PC-3 (cell line): ENCODE data around the gene MN1. TPM values are rescaled to one million over a fixed set of nuclear protein-coding genes. Genes with fewer than 3 reads are reported as not detected.

Source experiments
- ATAC-seq: fragments of 200-7000 bp; cut with Tn5 transposase; 2 replicates; pipeline ENCODE4 v1.9.1; 2020; ENCODE audit warnings: mild to moderate bottlenecking, moderate library complexity
- BruUV-seq: library from RNA; stranded (reverse); fragments of 400-500 nt; replicated peaks from 2 replicates; lab custom pipeline; 2021; lab: Mats Ljungman, UMichigan
- CTCF ChIA-PET: fragments of 300-600 bp; sonication (Branson Sonifier 250); formaldehyde crosslinking; loops from one replicate; lab custom pipeline; 2022; ENCODE audit warnings: antibody characterized with exemption; lab: Charles Lee
- POLR2A ChIA-PET: fragments of 300-600 bp; sonication (Branson Sonifier 250); formaldehyde crosslinking; loops from one replicate; lab custom pipeline; 2022; ENCODE audit warnings: antibody characterized with exemption; ENCODE audit not compliant: unreplicated experiment; lab: Charles Lee
- DNase-seq: peaks from one replicate; pipeline ENCODE4 v3.0.0-alpha.2; 2015
- H2AFZ ChIP-seq: fragments of 300-600 bp; sonication (generic); 2 replicates; pipeline ENCODE4 v1.6.0; 2016; ENCODE audit warnings: antibody characterized with exemption, low read length
- H3F3A ChIP-seq: fragments of 300-600 bp; sonication (generic); one replicate; pipeline ENCODE4 v1.6.0; 2017; ENCODE audit warnings: antibody characterized with exemption, low read length, control low read depth, mild to moderate bottlenecking; ENCODE audit not compliant: unreplicated experiment
- H3K27ac ChIP-seq: fragments of 300-600 bp; sonication (generic); 2 replicates; pipeline ENCODE4 v1.5.1; 2016; ENCODE audit warnings: mild to moderate bottlenecking, low read length
- H3K27me3 ChIP-seq: fragments of 300-600 bp; sonication (generic); 2 replicates; pipeline ENCODE4 v1.6.1; 2016; ENCODE audit warnings: low read length, mixed read lengths
- H3K36me3 ChIP-seq: fragments of 300-600 bp; sonication (generic); 2 replicates; pipeline ENCODE4 v1.6.1; 2016; ENCODE audit warnings: low read depth, mixed run types, low read length, mixed read lengths
- H3K4me1 ChIP-seq: fragments of 300-600 bp; sonication (generic); 2 replicates; pipeline ENCODE4 v1.5.1; 2016; ENCODE audit warnings: low read length; ENCODE audit not compliant: insufficient read depth
- H3K4me2 ChIP-seq: fragments of 300-600 bp; sonication (generic); 2 replicates; pipeline ENCODE4 v1.6.0; 2016; ENCODE audit warnings: low read length
- H3K4me3 ChIP-seq: fragments of 300-600 bp; sonication (generic); 2 replicates; pipeline ENCODE4 v1.5.1; 2016; ENCODE audit warnings: mild to moderate bottlenecking, low read length, mixed read lengths
- H3K79me2 ChIP-seq: fragments of 300-600 bp; sonication (generic); 2 replicates; pipeline ENCODE4 v1.6.1; 2017; ENCODE audit warnings: low read length, mixed read lengths
- H3K9ac ChIP-seq: fragments of 300-600 bp; sonication (generic); 2 replicates; pipeline ENCODE4 v1.6.0; 2016; ENCODE audit warnings: mild to moderate bottlenecking, low read length
- H3K9me2 ChIP-seq: fragments of 300-600 bp; sonication (generic); replicated peaks from 2 replicates; pipeline ENCODE4 v1.6.1; 2016; ENCODE audit warnings: mixed run types, low read length, mixed read lengths
- H3K9me3 ChIP-seq: fragments of 300-600 bp; sonication (generic); 2 replicates; pipeline ENCODE4 v1.6.1; 2016; ENCODE audit warnings: low read length, mixed read lengths
- H4K20me1 ChIP-seq: fragments of 300-600 bp; sonication (generic); 2 replicates; pipeline ENCODE4 v1.6.1; 2016; ENCODE audit warnings: low read length, mixed read lengths
- EZH2 ChIP-seq: fragments of 300-600 bp; sonication (generic); IDR thresholded peaks from one replicate; pipeline ENCODE4 v1.6.1; 2017; ENCODE audit warnings: antibody characterized with exemption, mild to moderate bottlenecking, low read length; ENCODE audit not compliant: unreplicated experiment
- EZH2phosphoT487 ChIP-seq: fragments of 300-600 bp; sonication (generic); IDR thresholded peaks from 2 replicates; pipeline ENCODE4 v1.6.1; 2018; ENCODE audit warnings: mild to moderate bottlenecking, antibody characterized with exemption, low read length, borderline replicate concordance
- intact Hi-C: fragments of 100-400 bp; cut with micrococcal nuclease; formaldehyde crosslinking; loops from 2 replicates; pipeline ENCODE4 v1.9.0; 2023
- total RNA-seq: library from RNA; depleted of rRNA; stranded (reverse); fragments of >200 nt; gene quantifications from 2 replicates; pipeline ENCODE4 v1.2.3, GENCODE V29; 2014
- TF ChIP-seq, protein P1 (sequence below): fragments of 300-600 bp; sonication (generic); conservative IDR thresholded peaks from 2 replicates; pipeline ENCODE4 v1.5.1; 2017; ENCODE audit warnings: antibody characterized with exemption, low read depth, mild to moderate bottlenecking, low read length

The MN1 gene
- total RNA-seq, 1 experiment from 2014 or later: 2.7 TPM

DNA sequence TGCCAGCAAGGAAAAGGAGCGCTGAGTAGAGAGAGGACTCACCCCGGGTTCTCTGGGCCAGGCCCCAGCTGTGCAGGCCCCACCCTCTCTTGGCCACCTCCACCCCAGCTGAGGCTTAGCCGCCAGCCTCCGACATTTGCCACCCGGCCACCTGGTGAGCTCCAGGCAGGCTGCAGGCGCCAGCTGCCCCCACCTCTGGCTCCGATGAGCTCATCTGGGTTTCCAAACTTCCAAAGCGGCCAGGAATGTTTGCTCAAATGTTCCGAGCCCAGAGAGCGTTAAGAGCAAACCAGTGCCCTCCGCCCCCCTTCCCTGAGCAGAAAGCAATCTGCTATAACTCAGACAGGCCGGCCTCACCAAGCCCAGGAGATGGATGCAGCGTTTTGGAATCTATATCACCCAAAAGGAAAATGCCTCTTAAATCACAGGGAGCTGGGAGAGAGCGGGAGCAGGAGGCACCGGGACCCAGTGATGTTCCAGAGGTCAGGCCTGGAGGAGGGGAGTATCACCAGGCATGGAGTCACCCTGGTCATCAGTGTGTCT is 9.1 kb upstream of the MN1 start:
- no TSS peak for BruUV-seq
- ATAC-seq: no peak

GRCh38 chr22:27809700-27810608 is 8.4 kb upstream of the MN1 start:
- intact Hi-C loops: no loop called here
- POLR2A ChIA-PET: no interaction called here
- TF ChIP-seq EZH2 (no peak), EZH2phosphoT487 (no peak)
- TF ChIP-seq, protein P1, sequence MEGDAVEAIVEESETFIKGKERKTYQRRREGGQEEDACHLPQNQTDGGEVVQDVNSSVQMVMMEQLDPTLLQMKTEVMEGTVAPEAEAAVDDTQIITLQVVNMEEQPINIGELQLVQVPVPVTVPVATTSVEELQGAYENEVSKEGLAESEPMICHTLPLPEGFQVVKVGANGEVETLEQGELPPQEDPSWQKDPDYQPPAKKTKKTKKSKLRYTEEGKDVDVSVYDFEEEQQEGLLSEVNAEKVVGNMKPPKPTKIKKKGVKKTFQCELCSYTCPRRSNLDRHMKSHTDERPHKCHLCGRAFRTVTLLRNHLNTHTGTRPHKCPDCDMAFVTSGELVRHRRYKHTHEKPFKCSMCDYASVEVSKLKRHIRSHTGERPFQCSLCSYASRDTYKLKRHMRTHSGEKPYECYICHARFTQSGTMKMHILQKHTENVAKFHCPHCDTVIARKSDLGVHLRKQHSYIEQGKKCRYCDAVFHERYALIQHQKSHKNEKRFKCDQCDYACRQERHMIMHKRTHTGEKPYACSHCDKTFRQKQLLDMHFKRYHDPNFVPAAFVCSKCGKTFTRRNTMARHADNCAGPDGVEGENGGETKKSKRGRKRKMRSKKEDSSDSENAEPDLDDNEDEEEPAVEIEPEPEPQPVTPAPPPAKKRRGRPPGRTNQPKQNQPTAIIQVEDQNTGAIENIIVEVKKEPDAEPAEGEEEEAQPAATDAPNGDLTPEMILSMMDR: no peak

More for the DNA sequence above, 9.1 kb upstream of the MN1 start:
- H3K4me3 ChIP-seq: no peak overlapping the region
- ChIA-PET POLR2A (no interaction called here), CTCF (no interaction called here)
- peak; percentile 7 for DNase-seq
- H3K79me2 ChIP-seq: no peaks in the 10 kb centered on the region
- H3K9me3 ChIP-seq: no peaks in the 10 kb centered on the region
- H2AFZ ChIP-seq: no peak overlapping the region
- no peaks in the 10 kb centered on the region for H3K36me3 ChIP-seq
- intact Hi-C loops: no loop called here
- no peaks in the 10 kb centered on the region for H4K20me1 ChIP-seq
- no peaks in the 10 kb centered on the region; the same call in 1 of the 2 replicates for H3K4me1 ChIP-seq
- H3K27me3 ChIP-seq: no peaks in the 10 kb centered on the region
- H3F3A ChIP-seq: no peaks in the 10 kb centered on the region
- TF ChIP-seq, protein P1: no peak
- TF ChIP-seq EZH2phosphoT487 (no peak), EZH2 (no peak)
- H3K9ac ChIP-seq: no peak overlapping the region
- no peak overlapping the region for H3K27ac ChIP-seq
- H3K9me2 ChIP-seq: no peaks in the 10 kb centered on the region
- H3K4me2 ChIP-seq: no peak overlapping the region

DNA sequence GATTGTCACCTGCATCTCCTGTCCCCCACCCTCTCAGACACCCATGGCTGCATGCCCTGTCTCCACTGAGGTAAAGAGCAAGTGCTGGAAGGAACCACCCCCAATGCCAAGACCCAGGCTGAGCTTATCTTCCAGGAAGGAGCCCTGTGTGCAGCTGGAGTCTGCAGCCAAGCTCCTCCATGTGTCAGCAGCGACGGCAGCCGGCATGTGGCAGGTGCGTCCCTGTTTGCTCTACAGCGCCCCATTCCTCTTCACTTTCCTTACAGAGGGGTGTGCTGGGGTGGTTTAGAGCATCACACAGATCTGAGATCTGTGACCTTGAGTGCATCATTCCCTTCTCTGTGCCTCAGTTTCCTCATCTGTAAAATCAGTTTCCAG is 7.7 kb upstream of the MN1 start:
- no peaks in the 10 kb centered on the region for H3K79me2 ChIP-seq
- no peaks in the 10 kb centered on the region for H3K27me3 ChIP-seq
- H3K9ac ChIP-seq: no peak overlapping the region
- no peaks in the 10 kb centered on the region for H3K9me2 ChIP-seq
- no peak overlapping the region for H3K27ac ChIP-seq
- peaks cover 3% of the 10 kb centered on the region for H3K4me1 ChIP-seq
- H3F3A ChIP-seq: no peaks in the 10 kb centered on the region
- no TSS peak for BruUV-seq
- TF ChIP-seq, protein P1: no peak
- TF ChIP-seq EZH2phosphoT487 (no peak), EZH2 (no peak)
- H2AFZ ChIP-seq: no peak overlapping the region
- H3K36me3 ChIP-seq: no peaks in the 10 kb centered on the region
- no peaks in the 10 kb centered on the region for H4K20me1 ChIP-seq
- DNase-seq (no peak), ATAC-seq (no peak)
- intact Hi-C loops: no loop called here
- no peaks in the 10 kb centered on the region for H3K9me3 ChIP-seq
- ChIA-PET CTCF (no interaction called here), POLR2A (no interaction called here)
- no peak overlapping the region for H3K4me3 ChIP-seq
- H3K4me2 ChIP-seq: no peak overlapping the region

More at GRCh38 chr22:27809700-27810608, 8.4 kb upstream of the MN1 start:
- BruUV-seq: no TSS peak
- Histone ChIP-seq H3K79me2 (no peaks in the 10 kb centered on the region), H3K4me3 (no peak overlapping the region), H3F3A (no peaks in the 10 kb centered on the region), H3K4me2 (no peak overlapping the region), H4K20me1 (no peaks in the 10 kb centered on the region), H2AFZ (no peak overlapping the region), H3K27ac (no peak overlapping the region), H3K9ac (no peak overlapping the region), H3K9me3 (no peaks in the 10 kb centered on the region), H3K4me1 (no peaks in the 10 kb centered on the region; the same call in 1 of the 2 replicates), H3K27me3 (no peaks in the 10 kb centered on the region), H3K9me2 (no peaks in the 10 kb centered on the region), H3K36me3 (no peaks in the 10 kb centered on the region)
- ATAC-seq: no peak
- DNase-seq: no peak
- CTCF ChIA-PET: no interaction called here
